NCI-H187 (cell line): ENCODE measurements around the gene DNMBP.

Source experiments
- DNase-seq, 2 experiments: peaks; one replicate each; lab custom pipeline; 2025; lab: John Stamatoyannopoulos, UW

Gene DNMBP

DNA sequence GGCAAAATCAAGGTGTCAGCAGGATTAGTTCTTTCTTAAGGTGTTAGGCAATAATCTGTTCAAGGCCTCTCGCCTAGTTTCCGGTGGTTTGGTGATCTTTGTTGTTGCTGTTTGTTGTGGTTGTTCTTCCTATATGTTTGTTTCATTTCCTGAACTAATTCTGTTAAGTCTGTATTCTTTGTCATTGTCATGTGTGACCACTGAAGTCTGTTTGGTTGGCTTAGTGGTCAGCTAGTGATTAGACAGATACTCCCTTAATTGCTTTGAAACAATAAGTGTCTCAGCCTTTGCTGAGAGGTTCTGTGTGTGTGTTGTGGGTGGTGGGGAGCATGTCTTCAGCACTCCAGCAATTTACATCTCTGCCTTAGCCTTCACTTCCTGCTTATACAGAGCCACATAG is 181.3 kb downstream of the DNMBP start:
- no peak for DNase-seq

DNA sequence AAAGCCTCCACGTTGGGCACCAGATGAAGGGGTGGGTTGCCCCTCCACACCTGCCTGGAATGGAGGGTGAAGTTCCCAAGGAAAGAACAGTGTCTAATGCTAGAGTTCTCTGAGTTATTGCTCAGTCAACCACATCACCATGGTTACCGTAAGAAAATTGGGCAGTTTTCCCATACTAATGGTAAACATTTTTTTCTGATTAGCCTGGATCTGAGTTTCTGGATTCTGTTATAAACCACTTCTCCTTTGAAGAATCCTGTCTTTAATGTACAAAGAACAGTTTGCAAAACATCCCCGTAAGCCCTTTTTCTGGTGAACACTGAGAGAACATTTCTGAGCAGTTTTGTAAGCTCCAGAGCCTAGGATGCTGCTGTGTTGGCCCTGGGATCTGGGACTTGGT is 181.8 kb downstream of the DNMBP start:
- DNase-seq = no peak
